Adipocyte (in vitro differentiated cells): ENCODE measurements around the gene SPECC1.
"Not testable (repeated sequence)": the region's sequence is repeated elsewhere in the genome, so short reads cannot be mapped to it uniquely, and the experiment has no call there.

ENCODE experiments used
- DNase-seq: peaks from one replicate; pipeline ENCODE4 v3.0.0-alpha.2; 2015; ENCODE audit warnings: low read depth
- H3K27me3 ChIP-seq: replicated peaks from 2 replicates; pipeline ENCODE4 v1.7.0; 2013; ENCODE audit warnings: mild to moderate bottlenecking, low read length, moderate library complexity; ENCODE audit not compliant: control insufficient read depth, insufficient read depth
- H3K36me3 ChIP-seq: 2 replicates; pipeline ENCODE4 v1.7.0; 2013; ENCODE audit warnings: low read length, mild to moderate bottlenecking, moderate library complexity; ENCODE audit not compliant: control insufficient read depth, insufficient read depth, severe bottlenecking
- H3K4me1 ChIP-seq: 2 replicates; pipeline ENCODE4 v1.7.0; 2013; ENCODE audit warnings: mild to moderate bottlenecking, low read length, moderate library complexity; ENCODE audit not compliant: control insufficient read depth, insufficient read depth
- H3K4me3 ChIP-seq: 2 replicates; pipeline ENCODE4 v1.7.0; 2013; ENCODE audit warnings: mild to moderate bottlenecking, low read length, moderate library complexity
- H3K9ac ChIP-seq: 2 replicates; pipeline ENCODE4 v1.7.0; 2013; ENCODE audit warnings: mild to moderate bottlenecking, low read length, moderate library complexity
- H3K9me3 ChIP-seq: 2 replicates; pipeline ENCODE4 v1.7.0; 2013; ENCODE audit warnings: mild to moderate bottlenecking, low read length, moderate library complexity; ENCODE audit not compliant: control insufficient read depth

SPECC1 gene

GRCh38 chr17:20009302-20010098, at the start of gene SPECC1:
TSS of gene SPECC1 (plus strand) at chr17:20009359. CDS start at chr17:20096652, 87,293 bp downstream.
- H3K4me1 ChIP-seq: peaks cover 9% of the 10 kb centered on the region
- no peaks in the 10 kb centered on the region for H3K9me3 ChIP-seq
- peak within 1 kb of the TSS; percentile 74 for H3K9ac ChIP-seq
- peak; percentile 85 for DNase-seq
- peak within 1 kb of the TSS; percentile 85 for H3K4me3 ChIP-seq
- peaks cover 9% of the 10 kb centered on the region for H3K27me3 ChIP-seq
- no peaks in the 10 kb centered on the region for H3K36me3 ChIP-seq

GRCh38 chr17:19962954-19963353, 46.2 kb upstream of the SPECC1 start:
- not testable (repeated sequence) for DNase-seq, H3K4me1 ChIP-seq, H3K9me3 ChIP-seq, H3K9ac ChIP-seq, H3K27me3 ChIP-seq, H3K4me3 ChIP-seq
- H3K36me3 ChIP-seq: peaks cover 80% of the 10 kb centered on the region

- H3K9ac ChIP-seq: no peak overlapping the region
- no peak overlapping the region for H3K4me3 ChIP-seq
- peaks cover 36% of the 10 kb centered on the region for H3K36me3 ChIP-seq
- no peaks in the 10 kb centered on the region for H3K27me3 ChIP-seq
- no peak for DNase-seq
- no peaks in the 10 kb centered on the region for H3K9me3 ChIP-seq
- H3K4me1 ChIP-seq: peaks cover 14% of the 10 kb centered on the region
Measured at GRCh38 chr17:19973156-19973555, 36.0 kb upstream of the SPECC1 start.

- Histone ChIP-seq H3K4me1 (peaks cover 18% of the 10 kb centered on the region), H3K9ac (no peak overlapping the region), H3K9me3 (no peaks in the 10 kb centered on the region), H3K4me3 (peak overlapping the region; percentile 99), H3K27me3 (no peaks in the 10 kb centered on the region), H3K36me3 (peaks cover 13% of the 10 kb centered on the region)
- DNase-seq: no peak
Measured at GRCh38 chr17:19975601-19976000, 33.6 kb upstream of the SPECC1 start.

- Histone ChIP-seq H3K9me3 (no peaks in the 10 kb centered on the region), H3K4me1 (peaks cover 18% of the 10 kb centered on the region), H3K36me3 (peaks cover 3% of the 10 kb centered on the region), H3K27me3 (no peaks in the 10 kb centered on the region), H3K9ac (peak within 1 kb of the TSS; percentile 97), H3K4me3 (peak within 1 kb of the TSS; percentile 99)
- DNase-seq: peak; percentile 95
Measured at GRCh38 chr17:19977293-19978208, 31.6 kb upstream of the SPECC1 start, which contains the start of gene AKAP10. TSS of gene AKAP10 (minus strand) at chr17:19977828. CDS start at chr17:19977679, 149 bp downstream.

- DNase-seq: no peak
- H3K36me3 ChIP-seq: peaks cover 3% of the 10 kb centered on the region
- no peaks in the 10 kb centered on the region for H3K27me3 ChIP-seq
- H3K9ac ChIP-seq: peak overlapping the region; percentile 97
- H3K9me3 ChIP-seq: no peaks in the 10 kb centered on the region
- H3K4me1 ChIP-seq: peaks cover 18% of the 10 kb centered on the region
- H3K4me3 ChIP-seq: peak overlapping the region; percentile 99
Measured at GRCh38 chr17:19978209-19978802, 30.9 kb upstream of the SPECC1 start.

- no peak for DNase-seq
- Histone ChIP-seq H3K4me3 (peak overlapping the region; percentile 99), H3K9ac (no peak overlapping the region), H3K36me3 (peaks cover under 1% of the 10 kb centered on the region), H3K4me1 (peaks cover 18% of the 10 kb centered on the region), H3K9me3 (no peaks in the 10 kb centered on the region), H3K27me3 (no peaks in the 10 kb centered on the region)
Measured at GRCh38 chr17:19978805-19979211, 30.4 kb upstream of the SPECC1 start.

- H3K9me3 ChIP-seq: no peaks in the 10 kb centered on the region
- H3K9ac ChIP-seq: no peak overlapping the region
- no peaks in the 10 kb centered on the region for H3K27me3 ChIP-seq
- H3K4me1 ChIP-seq: peaks cover 18% of the 10 kb centered on the region
- no peak for DNase-seq
- H3K36me3 ChIP-seq: no peaks in the 10 kb centered on the region
- H3K4me3 ChIP-seq: peak overlapping the region; percentile 33
Measured at GRCh38 chr17:19979917-19980770, 29.0 kb upstream of the SPECC1 start.

- no peaks in the 10 kb centered on the region for H3K4me1 ChIP-seq
- no peaks in the 10 kb centered on the region for H3K9me3 ChIP-seq
- no peak overlapping the region for H3K9ac ChIP-seq
- H3K36me3 ChIP-seq: no peaks in the 10 kb centered on the region
- no peak overlapping the region for H3K4me3 ChIP-seq
- DNase-seq: no peak
- no peaks in the 10 kb centered on the region for H3K27me3 ChIP-seq
Measured at GRCh38 chr17:19986941-19987861, 22.0 kb upstream of the SPECC1 start.

GRCh38 chr17:19987897-19988296, 21.3 kb upstream of the SPECC1 start:
- Histone ChIP-seq H3K27me3 (no peaks in the 10 kb centered on the region), H3K4me1 (no peaks in the 10 kb centered on the region), H3K4me3 (no peak overlapping the region), H3K9me3 (no peaks in the 10 kb centered on the region), H3K9ac (no peak overlapping the region), H3K36me3 (no peaks in the 10 kb centered on the region)
- no peak for DNase-seq
